NT2/D1 (cell line): ENCODE measurements around the gene WNK1.

Source experiments
- DNase-seq: peaks from one replicate; pipeline ENCODE4 v3.0.0-alpha.2; 2011; ENCODE audit warnings: low read depth, low spot score
- H3K27me3 ChIP-seq: 2 replicates; pipeline ENCODE4 v1.6.0; 2011; ENCODE audit warnings: mild to moderate bottlenecking; ENCODE audit not compliant: insufficient read length, insufficient read depth
- H3K36me3 ChIP-seq: 2 replicates; pipeline ENCODE4 v1.6.1; 2011; ENCODE audit warnings: mild to moderate bottlenecking, low read length, mixed read lengths; ENCODE audit not compliant: insufficient read depth, insufficient read length
- H3K4me1 ChIP-seq: 2 replicates; pipeline ENCODE4 v1.5.1; 2011; ENCODE audit not compliant: insufficient read depth, insufficient read length
- H3K4me3 ChIP-seq: 2 replicates; pipeline ENCODE4 v1.5.1; 2011; ENCODE audit warnings: low read depth; ENCODE audit not compliant: insufficient read length
- H3K9ac ChIP-seq: 2 replicates; pipeline ENCODE4 v1.6.0; 2011; ENCODE audit warnings: low read depth; ENCODE audit not compliant: insufficient read length
- H3K9me3 ChIP-seq: 2 replicates; pipeline ENCODE4 v1.5.1; 2011; ENCODE audit warnings: mild to moderate bottlenecking, low read length; ENCODE audit not compliant: insufficient read depth
- SUZ12 ChIP-seq: IDR thresholded peaks from 2 replicates; pipeline ENCODE4 v1.6.1; 2011; ENCODE audit not compliant: insufficient read length, insufficient read depth; ENCODE audit errors: extremely low read depth
- YY1 ChIP-seq: IDR thresholded peaks from 2 replicates; pipeline ENCODE4 v1.6.1; 2011; ENCODE audit not compliant: insufficient read length, insufficient read depth
- ZNF274 ChIP-seq: IDR thresholded peaks from 2 replicates; pipeline ENCODE4 v1.6.1; 2011; ENCODE audit warnings: mild to moderate bottlenecking, low read depth, low read length

The WNK1 gene

DNA sequence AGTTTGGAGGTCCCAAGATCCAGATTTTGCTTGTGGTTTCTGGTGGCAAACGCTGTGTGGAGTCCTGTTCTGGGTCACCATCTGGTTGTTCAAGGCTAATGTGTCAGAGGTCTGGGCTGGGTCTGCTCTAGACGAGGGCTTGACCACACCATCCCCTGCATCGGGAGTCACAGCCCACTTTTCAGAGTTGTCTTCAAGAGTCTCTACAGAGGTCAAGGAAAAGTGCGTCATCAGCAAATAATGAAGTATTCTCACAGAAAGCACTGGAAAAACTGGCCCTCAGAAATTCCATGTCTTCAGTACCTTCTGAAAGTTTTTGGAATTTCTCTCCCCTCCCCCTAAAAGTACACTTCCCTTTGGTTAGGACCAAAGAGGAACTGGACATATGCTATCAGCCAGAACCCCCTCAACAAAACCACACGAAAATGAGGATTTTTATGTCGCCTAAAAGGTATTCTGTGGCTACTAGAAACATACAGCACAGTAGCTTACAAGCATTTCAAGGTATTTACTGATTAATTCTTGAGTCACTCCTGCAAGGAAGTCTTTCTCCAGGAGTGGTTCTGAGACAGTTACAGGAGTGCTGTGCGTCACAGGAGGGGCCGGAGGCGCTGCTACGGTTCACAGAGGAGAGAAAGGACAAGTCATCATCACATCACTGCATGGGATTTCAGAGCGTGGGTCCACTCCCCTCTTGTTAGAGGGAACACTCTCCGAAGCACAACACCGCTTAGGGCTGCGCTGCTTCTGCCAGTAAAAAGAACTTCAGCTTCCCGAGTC, 161.7 kb downstream of the WNK1 start:
- Histone ChIP-seq H3K4me1 (peaks cover 5% of the 10 kb centered on the region), H3K9ac (no peak overlapping the region), H3K36me3 (peaks cover 97% of the 10 kb centered on the region), H3K4me3 (no peak overlapping the region), H3K27me3 (no peaks in the 10 kb centered on the region), H3K9me3 (no peaks in the 10 kb centered on the region)
- no peak for DNase-seq
- TF ChIP-seq SUZ12 (no peak), ZNF274 (no peak), YY1 (no peak)

DNA sequence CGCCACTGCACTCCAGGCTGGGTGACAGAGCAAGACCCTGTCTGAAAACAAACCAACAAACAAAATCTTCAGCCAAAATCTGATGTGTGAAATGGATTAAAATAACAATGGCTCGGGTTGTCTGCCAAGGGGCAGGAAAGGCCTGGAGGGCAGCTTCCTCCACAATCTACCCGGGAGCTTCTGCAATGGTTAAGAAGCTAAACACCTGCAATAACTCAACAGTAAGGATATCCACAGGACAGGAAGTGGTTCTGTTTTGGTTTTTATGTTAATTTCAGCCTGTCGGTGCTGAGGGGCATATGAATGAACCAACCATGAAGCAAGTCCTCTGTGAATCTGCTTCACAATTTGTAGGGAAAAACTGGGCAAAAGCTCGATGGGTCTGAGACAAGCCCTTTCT, 162.7 kb downstream of the WNK1 start:
- no peaks in the 10 kb centered on the region for H3K27me3 ChIP-seq
- H3K4me3 ChIP-seq, result no peak overlapping the region
- TF ChIP-seq YY1, result no peak
- TF ChIP-seq SUZ12, result no peak
- no peak for TF ChIP-seq ZNF274
- peaks cover 91% of the 10 kb centered on the region for H3K36me3 ChIP-seq
- DNase-seq, result no peak
- H3K9me3 ChIP-seq, result no peaks in the 10 kb centered on the region
- peaks cover 5% of the 10 kb centered on the region for H3K4me1 ChIP-seq
- no peak overlapping the region for H3K9ac ChIP-seq

- H3K36me3 ChIP-seq, result peaks cover 88% of the 10 kb centered on the region
Observed at GRCh38 chr12:916240-916639, 163.9 kb downstream of the WNK1 start.

DNA sequence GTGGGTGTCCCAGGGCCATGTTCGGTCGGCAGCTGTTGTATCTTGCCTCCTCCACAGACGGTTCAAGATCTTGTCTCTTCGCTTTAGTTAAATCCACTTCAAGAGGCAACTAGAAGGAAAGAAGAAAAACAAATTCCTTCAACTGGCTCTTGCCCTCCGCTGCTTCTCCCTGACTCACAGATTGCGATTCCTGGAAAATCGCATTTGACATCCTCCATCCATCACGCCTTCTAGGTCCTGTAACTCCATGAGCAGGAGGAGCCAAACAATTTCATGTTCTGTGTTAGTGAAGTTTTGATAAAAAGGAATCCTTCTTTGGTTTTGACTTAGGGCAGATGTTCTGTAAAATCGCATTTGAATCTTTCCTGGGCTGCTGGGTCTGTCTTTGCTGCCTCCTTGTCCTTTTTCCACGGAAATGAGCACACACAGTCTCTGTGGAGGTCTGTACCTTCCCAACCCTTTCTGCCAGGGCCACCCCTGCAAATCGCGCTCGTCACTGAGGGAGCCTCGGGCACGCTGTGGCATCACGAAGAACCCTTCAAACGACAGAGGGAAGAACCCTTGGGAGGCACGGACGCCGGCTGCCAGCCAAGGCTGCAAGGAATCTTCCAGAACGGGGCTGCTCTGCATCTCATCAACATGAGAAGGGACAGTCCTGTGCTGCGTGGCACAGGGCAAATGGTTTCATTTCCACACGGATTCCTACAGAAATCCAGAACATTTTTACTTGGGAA, 164.5 kb downstream of the WNK1 start:
- peaks cover 5% of the 10 kb centered on the region for H3K4me1 ChIP-seq
- no peak for TF ChIP-seq SUZ12
- no peak for TF ChIP-seq YY1
- TF ChIP-seq ZNF274, result no peak
- peak overlapping the region; percentile 11 for H3K9ac ChIP-seq
- H3K27me3 ChIP-seq, result no peaks in the 10 kb centered on the region
- H3K4me3 ChIP-seq, result no peak overlapping the region
- H3K36me3 ChIP-seq, result peaks cover 87% of the 10 kb centered on the region
- no peak for DNase-seq
- no peaks in the 10 kb centered on the region for H3K9me3 ChIP-seq

More at GRCh38 chr12:916240-916639, 163.9 kb downstream of the WNK1 start:
- Histone ChIP-seq H3K4me1 (peaks cover 5% of the 10 kb centered on the region), H3K4me3 (no peak overlapping the region), H3K27me3 (no peaks in the 10 kb centered on the region), H3K9me3 (no peaks in the 10 kb centered on the region), H3K9ac (peak overlapping the region; percentile 11)
- no peak for DNase-seq
- TF ChIP-seq YY1, result no peak
- TF ChIP-seq SUZ12, result no peak
- no peak for TF ChIP-seq ZNF274

DNA sequence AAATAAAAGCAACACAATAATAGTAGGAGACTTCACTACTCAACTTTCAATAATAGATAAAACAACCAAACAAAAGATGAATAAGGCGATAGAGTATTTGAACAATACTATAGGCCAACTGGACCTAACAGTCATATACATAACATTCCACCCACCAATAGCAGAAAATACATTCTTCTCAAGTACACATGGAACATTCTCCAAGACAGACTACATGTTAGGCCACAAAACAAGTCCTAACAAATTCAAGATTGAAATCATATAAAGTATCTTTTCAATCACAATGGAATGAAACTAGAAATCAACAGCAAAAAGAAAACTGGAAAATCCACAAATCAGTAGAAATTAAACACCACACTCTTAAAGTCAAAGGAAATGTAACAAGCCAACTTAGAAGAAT, 168.3 kb downstream of the WNK1 start:
- no peak overlapping the region for H3K4me3 ChIP-seq
- no peaks in the 10 kb centered on the region for H3K9me3 ChIP-seq
- no peak for DNase-seq
- H3K9ac ChIP-seq, result no peak overlapping the region
- H3K4me1 ChIP-seq, result peaks cover 5% of the 10 kb centered on the region
- H3K36me3 ChIP-seq, result peaks cover 84% of the 10 kb centered on the region
- TF ChIP-seq ZNF274 (no peak), SUZ12 (no peak), YY1 (no peak)
- H3K27me3 ChIP-seq, result no peaks in the 10 kb centered on the region

DNA sequence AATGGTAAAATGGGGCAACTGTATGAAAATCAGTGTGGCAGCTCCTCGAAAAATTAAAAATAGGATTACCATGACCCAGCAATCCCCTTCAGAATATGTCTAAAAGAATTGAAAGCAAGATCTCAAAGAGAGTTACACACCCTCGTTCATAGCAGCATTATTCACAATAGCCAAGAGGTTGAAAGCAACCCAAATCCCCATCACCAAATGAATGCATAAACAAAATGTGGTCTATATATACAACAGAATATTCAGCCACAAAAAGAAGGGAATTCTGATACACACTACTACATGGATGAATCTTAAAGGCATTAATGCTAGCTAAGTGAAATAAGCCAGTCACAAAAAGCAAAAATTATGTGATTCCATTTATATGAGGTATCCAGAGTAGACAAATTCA, 169.9 kb downstream of the WNK1 start:
- H3K4me1 ChIP-seq, result no peaks in the 10 kb centered on the region
- H3K36me3 ChIP-seq, result peaks cover 85% of the 10 kb centered on the region
- H3K27me3 ChIP-seq, result no peaks in the 10 kb centered on the region
- TF ChIP-seq SUZ12, result no peak
- TF ChIP-seq YY1, result no peak
- no peak for TF ChIP-seq ZNF274
- no peak overlapping the region for H3K4me3 ChIP-seq
- H3K9me3 ChIP-seq, result no peaks in the 10 kb centered on the region
- no peak overlapping the region for H3K9ac ChIP-seq
- no peak for DNase-seq

- no peak overlapping the region for H3K9ac ChIP-seq
- no peaks in the 10 kb centered on the region for H3K27me3 ChIP-seq
- no peaks in the 10 kb centered on the region for H3K4me1 ChIP-seq
- TF ChIP-seq YY1, result no peak
- TF ChIP-seq ZNF274, result no peak
- no peak overlapping the region for H3K4me3 ChIP-seq
- peaks cover 94% of the 10 kb centered on the region for H3K36me3 ChIP-seq
- no peak for DNase-seq
- H3K9me3 ChIP-seq, result no peaks in the 10 kb centered on the region
Observed at GRCh38 chr12:926641-927040, 174.3 kb downstream of the WNK1 start.

GRCh38 chr12:931060-931459, 178.7 kb downstream of the WNK1 start:
- DNase-seq, result no peak
- Histone ChIP-seq H3K9me3 (no peaks in the 10 kb centered on the region), H3K9ac (no peak overlapping the region), H3K4me1 (no peaks in the 10 kb centered on the region), H3K27me3 (no peaks in the 10 kb centered on the region), H3K36me3 (peaks cover 78% of the 10 kb centered on the region), H3K4me3 (no peak overlapping the region)
- TF ChIP-seq YY1 (no peak), ZNF274 (no peak), SUZ12 (no peak)
